PC-3 (cell line): Measurements from ENCODE around the gene CNDP1. TPM values are rescaled to one million over a fixed set of nuclear protein-coding genes. Genes with fewer than 3 reads are reported as not detected.

Experiments
- ATAC-seq: fragments of 200-7000 bp; cut with Tn5 transposase; 2 replicates; pipeline ENCODE4 v1.9.1; 2020; ENCODE audit warnings: mild to moderate bottlenecking, moderate library complexity
- BruUV-seq: library from RNA; stranded (reverse); fragments of 400-500 nt; replicated peaks from 2 replicates; lab custom pipeline; 2021; lab: Mats Ljungman, UMichigan
- CTCF ChIA-PET: fragments of 300-600 bp; sonication (Branson Sonifier 250); formaldehyde crosslinking; loops from one replicate; lab custom pipeline; 2022; ENCODE audit warnings: antibody characterized with exemption; lab: Charles Lee
- POLR2A ChIA-PET: fragments of 300-600 bp; sonication (Branson Sonifier 250); formaldehyde crosslinking; loops from one replicate; lab custom pipeline; 2022; ENCODE audit warnings: antibody characterized with exemption; ENCODE audit not compliant: unreplicated experiment; lab: Charles Lee
- DNase-seq: peaks from one replicate; pipeline ENCODE4 v3.0.0-alpha.2; 2015
- H2AFZ ChIP-seq: fragments of 300-600 bp; sonication (generic); 2 replicates; pipeline ENCODE4 v1.6.0; 2016; ENCODE audit warnings: antibody characterized with exemption, low read length
- H3F3A ChIP-seq: fragments of 300-600 bp; sonication (generic); one replicate; pipeline ENCODE4 v1.6.0; 2017; ENCODE audit warnings: antibody characterized with exemption, low read length, control low read depth, mild to moderate bottlenecking; ENCODE audit not compliant: unreplicated experiment
- H3K27ac ChIP-seq: fragments of 300-600 bp; sonication (generic); 2 replicates; pipeline ENCODE4 v1.5.1; 2016; ENCODE audit warnings: mild to moderate bottlenecking, low read length
- H3K27me3 ChIP-seq: fragments of 300-600 bp; sonication (generic); 2 replicates; pipeline ENCODE4 v1.6.1; 2016; ENCODE audit warnings: low read length, mixed read lengths
- H3K36me3 ChIP-seq: fragments of 300-600 bp; sonication (generic); 2 replicates; pipeline ENCODE4 v1.6.1; 2016; ENCODE audit warnings: low read depth, mixed run types, low read length, mixed read lengths
- H3K4me1 ChIP-seq: fragments of 300-600 bp; sonication (generic); 2 replicates; pipeline ENCODE4 v1.5.1; 2016; ENCODE audit warnings: low read length; ENCODE audit not compliant: insufficient read depth
- H3K4me2 ChIP-seq: fragments of 300-600 bp; sonication (generic); 2 replicates; pipeline ENCODE4 v1.6.0; 2016; ENCODE audit warnings: low read length
- H3K4me3 ChIP-seq: fragments of 300-600 bp; sonication (generic); 2 replicates; pipeline ENCODE4 v1.5.1; 2016; ENCODE audit warnings: mild to moderate bottlenecking, low read length, mixed read lengths
- H3K79me2 ChIP-seq: fragments of 300-600 bp; sonication (generic); 2 replicates; pipeline ENCODE4 v1.6.1; 2017; ENCODE audit warnings: low read length, mixed read lengths
- H3K9ac ChIP-seq: fragments of 300-600 bp; sonication (generic); 2 replicates; pipeline ENCODE4 v1.6.0; 2016; ENCODE audit warnings: mild to moderate bottlenecking, low read length
- H3K9me2 ChIP-seq: fragments of 300-600 bp; sonication (generic); replicated peaks from 2 replicates; pipeline ENCODE4 v1.6.1; 2016; ENCODE audit warnings: mixed run types, low read length, mixed read lengths
- H3K9me3 ChIP-seq: fragments of 300-600 bp; sonication (generic); 2 replicates; pipeline ENCODE4 v1.6.1; 2016; ENCODE audit warnings: low read length, mixed read lengths
- H4K20me1 ChIP-seq: fragments of 300-600 bp; sonication (generic); 2 replicates; pipeline ENCODE4 v1.6.1; 2016; ENCODE audit warnings: low read length, mixed read lengths
- EZH2 ChIP-seq: fragments of 300-600 bp; sonication (generic); IDR thresholded peaks from one replicate; pipeline ENCODE4 v1.6.1; 2017; ENCODE audit warnings: antibody characterized with exemption, mild to moderate bottlenecking, low read length; ENCODE audit not compliant: unreplicated experiment
- EZH2phosphoT487 ChIP-seq: fragments of 300-600 bp; sonication (generic); IDR thresholded peaks from 2 replicates; pipeline ENCODE4 v1.6.1; 2018; ENCODE audit warnings: mild to moderate bottlenecking, antibody characterized with exemption, low read length, borderline replicate concordance
- intact Hi-C: fragments of 100-400 bp; cut with micrococcal nuclease; formaldehyde crosslinking; loops from 2 replicates; pipeline ENCODE4 v1.9.0; 2023
- total RNA-seq: library from RNA; depleted of rRNA; stranded (reverse); fragments of >200 nt; gene quantifications from 2 replicates; pipeline ENCODE4 v1.2.3, GENCODE V29; 2014
- TF ChIP-seq, protein P1 (sequence below): fragments of 300-600 bp; sonication (generic); conservative IDR thresholded peaks from 2 replicates; pipeline ENCODE4 v1.5.1; 2017; ENCODE audit warnings: antibody characterized with exemption, low read depth, mild to moderate bottlenecking, low read length

The CNDP1 gene
- total RNA-seq, 1 experiment from 2014 or later: not detected

DNA sequence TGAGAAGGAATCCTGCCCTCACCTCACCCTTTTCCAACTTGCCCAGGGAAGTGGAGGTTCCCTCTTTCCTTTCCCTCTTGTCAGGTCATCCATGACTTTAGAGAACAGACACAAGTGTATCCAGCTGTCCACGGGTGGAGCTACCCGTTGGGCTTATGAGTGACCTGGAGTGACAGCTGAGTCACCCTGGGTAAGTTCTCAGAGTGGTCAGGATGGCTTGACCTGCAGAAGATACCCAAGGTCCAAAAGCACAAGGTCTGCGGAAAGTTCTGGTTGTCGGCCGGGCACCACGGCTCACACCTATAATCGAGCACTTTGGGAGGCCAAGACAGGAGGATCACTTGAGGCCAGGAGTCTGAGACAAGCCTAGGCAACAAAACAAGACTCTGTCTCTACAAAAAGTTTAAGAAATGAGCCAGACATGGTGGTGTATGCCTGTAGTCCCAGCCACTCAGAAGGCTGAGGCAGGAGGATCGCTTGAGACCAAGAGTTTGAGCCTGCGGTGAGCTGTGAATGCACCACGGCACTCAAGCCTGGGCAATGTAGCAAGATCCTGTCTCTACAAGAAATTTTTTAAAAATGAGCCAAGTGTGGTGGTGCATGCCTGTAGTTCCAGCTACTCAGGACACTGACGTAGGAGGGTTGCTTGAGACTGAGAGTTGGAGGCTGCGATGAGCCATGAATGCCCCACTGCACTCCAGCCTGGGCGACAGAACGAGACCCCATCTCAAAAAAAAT is 14.0 kb upstream of the CNDP1 start:
- H2AFZ ChIP-seq: no peak overlapping the region
- no peaks in the 10 kb centered on the region for H4K20me1 ChIP-seq
- H3K36me3 ChIP-seq: peaks cover 3% of the 10 kb centered on the region; the same call in 1 of the 2 replicates
- BruUV-seq: TSS peak; percentile 64
- no peaks in the 10 kb centered on the region for H3K79me2 ChIP-seq
- no peak overlapping the region for H3K4me3 ChIP-seq
- no peaks in the 10 kb centered on the region for H3K27me3 ChIP-seq
- ChIA-PET POLR2A (no interaction called here), CTCF (no interaction called here)
- DNase-seq: no peak
- no peak for ATAC-seq
- intact Hi-C loops: no loop called here
- H3K9me2 ChIP-seq: no peaks in the 10 kb centered on the region
- no peaks in the 10 kb centered on the region for H3K4me1 ChIP-seq
- H3K4me2 ChIP-seq: no peak overlapping the region
- H3K9ac ChIP-seq: no peak overlapping the region
- H3F3A ChIP-seq: no peaks in the 10 kb centered on the region
- TF ChIP-seq, protein P1, sequence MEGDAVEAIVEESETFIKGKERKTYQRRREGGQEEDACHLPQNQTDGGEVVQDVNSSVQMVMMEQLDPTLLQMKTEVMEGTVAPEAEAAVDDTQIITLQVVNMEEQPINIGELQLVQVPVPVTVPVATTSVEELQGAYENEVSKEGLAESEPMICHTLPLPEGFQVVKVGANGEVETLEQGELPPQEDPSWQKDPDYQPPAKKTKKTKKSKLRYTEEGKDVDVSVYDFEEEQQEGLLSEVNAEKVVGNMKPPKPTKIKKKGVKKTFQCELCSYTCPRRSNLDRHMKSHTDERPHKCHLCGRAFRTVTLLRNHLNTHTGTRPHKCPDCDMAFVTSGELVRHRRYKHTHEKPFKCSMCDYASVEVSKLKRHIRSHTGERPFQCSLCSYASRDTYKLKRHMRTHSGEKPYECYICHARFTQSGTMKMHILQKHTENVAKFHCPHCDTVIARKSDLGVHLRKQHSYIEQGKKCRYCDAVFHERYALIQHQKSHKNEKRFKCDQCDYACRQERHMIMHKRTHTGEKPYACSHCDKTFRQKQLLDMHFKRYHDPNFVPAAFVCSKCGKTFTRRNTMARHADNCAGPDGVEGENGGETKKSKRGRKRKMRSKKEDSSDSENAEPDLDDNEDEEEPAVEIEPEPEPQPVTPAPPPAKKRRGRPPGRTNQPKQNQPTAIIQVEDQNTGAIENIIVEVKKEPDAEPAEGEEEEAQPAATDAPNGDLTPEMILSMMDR: no peak
- TF ChIP-seq EZH2 (no peak), EZH2phosphoT487 (no peak)
- no peaks in the 10 kb centered on the region for H3K9me3 ChIP-seq
- no peak overlapping the region for H3K27ac ChIP-seq

- Histone ChIP-seq H3K27me3 (no peaks in the 10 kb centered on the region), H3F3A (no peaks in the 10 kb centered on the region), H3K4me2 (no peak overlapping the region), H3K4me3 (no peak overlapping the region), H3K9ac (no peak overlapping the region), H4K20me1 (no peaks in the 10 kb centered on the region), H3K9me3 (no peaks in the 10 kb centered on the region), H2AFZ (no peak overlapping the region), H3K79me2 (no peaks in the 10 kb centered on the region), H3K27ac (no peak overlapping the region), H3K36me3 (peaks cover 3% of the 10 kb centered on the region; the same call in 1 of the 2 replicates), H3K4me1 (no peaks in the 10 kb centered on the region), H3K9me2 (no peaks in the 10 kb centered on the region)
- intact Hi-C loops: no loop called here
- ATAC-seq: no peak
- ChIA-PET POLR2A (no interaction called here), CTCF (no interaction called here)
- no peak for TF ChIP-seq EZH2phosphoT487
- TF ChIP-seq, protein P1: no peak
- TF ChIP-seq EZH2: no peak
- DNase-seq: no peak
- BruUV-seq: no TSS peak
Measured at GRCh38 chr18:74521068-74521725, 13.1 kb upstream of the CNDP1 start.
